ENCODE measurements around the gene WLS. TPM values are rescaled to one million over a fixed set of nuclear protein-coding genes. Genes with fewer than 3 reads are reported as not detected.

WLS gene
- total and polyA plus RNA-seq, 9 donors: 42.2 to 303 (median 120) TPM

DNA sequence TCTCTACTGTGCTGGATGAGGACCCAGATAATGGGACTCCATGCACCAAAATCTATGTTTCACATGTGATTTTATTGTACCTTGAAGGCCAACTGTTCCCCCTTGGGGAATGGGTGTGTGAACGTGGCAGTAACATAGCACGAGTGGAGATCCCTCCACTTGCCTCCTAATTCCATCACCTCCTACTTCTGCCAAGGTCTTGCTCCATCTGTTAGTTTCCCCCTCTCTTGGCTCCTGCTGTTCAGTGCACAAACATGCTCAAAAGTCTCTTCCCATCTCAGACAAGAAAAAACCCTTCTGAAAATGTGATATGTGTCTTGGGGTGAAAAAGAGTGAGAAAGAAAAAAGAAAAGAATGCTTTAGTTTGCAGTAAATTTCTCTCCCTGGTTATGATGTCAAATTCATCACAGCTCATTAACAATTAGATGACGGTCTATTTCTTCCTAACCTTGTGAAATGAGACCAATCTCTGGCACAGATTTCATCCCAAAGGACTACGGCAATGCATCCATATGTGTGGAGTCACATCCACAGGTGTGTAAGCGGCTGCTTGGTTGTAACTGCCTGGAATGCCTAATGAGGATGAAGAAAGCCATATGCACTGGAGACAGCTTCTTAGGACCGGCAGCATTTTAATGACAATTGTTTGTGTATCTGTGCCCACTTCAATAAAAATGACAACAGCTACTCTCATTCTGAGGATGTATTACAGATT lies 102.6 kb downstream of the WLS start:
- TF ChIP-seq EP300 (IDR thresholded peaks at IDR 0.05): no peak
- TF ChIP-seq POLR2A (IDR thresholded peaks at IDR 0.05): no peak
- no peak for TF ChIP-seq CTCF (IDR thresholded peaks at IDR 0.05)
- 66 to 79% (median 71%) methylated on average over 6 of the region's 6 CpGs for WGBS, 3 donors
- Histone ChIP-seq H3K9me3 (no peaks in the 10 kb centered on the region), H3K36me3 (no peaks in the 10 kb centered on the region), H3K27ac (no peak overlapping the region), H3K4me1 (ENCODE audit: insufficient read depth) (no peaks in the 10 kb centered on the region), H3K27me3 (no peaks in the 10 kb centered on the region), H3K4me3 (no peak overlapping the region)
- intact Hi-C loops (cut with DNase I): loop anchor here in 1 of 4 donors (10.0 kb wide), 1 partner anchor 105 kb away; the partner anchor contains the start of gene WLS
- DNase-seq: no peak

- WGBS, 3 donors: 74 to 87% (median 80%) methylated on average over 10 of the region's 10 CpGs
- Histone ChIP-seq H3K9me3 (no peaks in the 10 kb centered on the region), H3K36me3 (no peaks in the 10 kb centered on the region), H3K4me1 (ENCODE audit: insufficient read depth) (no peaks in the 10 kb centered on the region), H3K4me3 (no peak overlapping the region), H3K27ac (no peak overlapping the region), H3K27me3 (no peaks in the 10 kb centered on the region)
- DNase-seq: no peak
- TF ChIP-seq EP300 (IDR thresholded peaks at IDR 0.05) (no peak), POLR2A (IDR thresholded peaks at IDR 0.05) (no peak)
- intact Hi-C loops (cut with DNase I): loop anchor here in 1 of 4 donors (10.0 kb wide), 1 partner anchor 106 kb away; the partner anchor contains the start of gene WLS
Measured at GRCh38 chr1:68128820-68129219, 103.5 kb downstream of the WLS start.

DNA sequence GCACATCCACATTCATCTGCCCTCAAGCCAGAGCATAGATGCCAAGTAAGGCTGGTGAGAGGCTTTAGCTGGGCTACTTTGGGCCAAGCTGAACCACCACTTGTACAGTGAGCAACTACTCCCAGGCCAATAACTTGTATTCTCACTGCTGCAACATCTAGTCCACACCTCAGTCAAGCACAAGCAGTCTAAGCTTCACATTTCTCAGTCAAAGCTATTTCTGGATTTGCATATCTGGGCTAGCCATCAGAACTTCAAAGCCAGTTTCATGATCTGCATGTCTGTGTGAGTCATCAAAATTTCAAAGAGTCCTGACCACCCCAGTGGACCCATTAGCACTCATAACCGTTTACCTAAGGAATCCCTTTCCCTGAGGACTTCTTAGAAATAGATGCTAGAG lies 104.2 kb downstream of the WLS start:
- no peaks in the 10 kb centered on the region for H3K4me1 ChIP-seq (ENCODE audit: insufficient read depth)
- H3K36me3 ChIP-seq: no peaks in the 10 kb centered on the region
- no peak overlapping the region for H3K4me3 ChIP-seq
- intact Hi-C loops (cut with DNase I): loop anchor here in 1 of 4 donors (10.0 kb wide), 1 partner anchor 107 kb away; the partner anchor contains the start of gene WLS
- H3K27ac ChIP-seq: no peak overlapping the region
- H3K27me3 ChIP-seq: no peaks in the 10 kb centered on the region
- no peak for TF ChIP-seq POLR2A (IDR thresholded peaks at IDR 0.05)
- no peak for TF ChIP-seq EP300 (IDR thresholded peaks at IDR 0.05)
- TF ChIP-seq CTCF (IDR thresholded peaks at IDR 0.05): no peak
- DNase-seq: no peak
- H3K9me3 ChIP-seq: no peaks in the 10 kb centered on the region
- WGBS, 3 donors: 33 to 44% (median 41%) methylated on average over 1 of the region's 1 CpG

- Histone ChIP-seq H3K4me3 (no peak overlapping the region), H3K4me1 (ENCODE audit: insufficient read depth) (no peaks in the 10 kb centered on the region), H3K9me3 (no peaks in the 10 kb centered on the region), H3K36me3 (no peaks in the 10 kb centered on the region), H3K27ac (no peak overlapping the region), H3K27me3 (no peaks in the 10 kb centered on the region)
- no peak for DNase-seq
- 53 to 61% (median 56%) methylated on average over 4 of the region's 4 CpGs for WGBS, 3 donors
- TF ChIP-seq EP300 (IDR thresholded peaks at IDR 0.05): no peak
- TF ChIP-seq CTCF (IDR thresholded peaks at IDR 0.05): no peak
- TF ChIP-seq POLR2A (IDR thresholded peaks at IDR 0.05): no peak
- intact Hi-C loops (cut with DNase I): loop anchor here in 3 of 4 donors (2.0 to 10.0 kb wide), 3 partner anchors 109 to 113 kb away; partner anchors contain the start of gene WLS (in 2 of the 3)
Measured at GRCh38 chr1:68121536-68121935, 110.8 kb downstream of the WLS start.

All from ovary (tissue), 9 donors.